ENCODE data around the gene GRIK1. TPM values are rescaled to one million over a fixed set of nuclear protein-coding genes. Genes with fewer than 3 reads are reported as not detected.

Gene GRIK1
- total RNA-seq, 4 donors from 2014 or later, result 0.30 to 0.76 (median 0.36) TPM

DNA sequence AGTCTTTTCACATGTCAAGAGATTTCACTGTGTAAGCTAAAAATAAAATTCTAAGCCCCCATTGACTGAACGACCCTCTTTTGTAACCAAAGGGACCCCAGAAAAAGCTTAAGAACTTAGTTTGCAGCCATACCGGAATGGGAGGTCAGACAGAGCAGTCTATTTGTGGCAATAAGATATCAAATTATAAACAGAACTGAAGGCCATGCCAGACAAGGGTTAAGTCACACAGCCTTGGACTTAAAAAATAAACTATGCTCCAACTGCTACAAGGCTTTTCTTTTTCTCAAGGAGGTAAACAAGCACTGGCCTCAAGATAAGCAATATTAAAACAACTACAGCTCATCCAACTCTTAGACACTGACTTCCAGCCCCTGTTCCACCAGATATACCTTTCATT, 384.2 kb downstream of the GRIK1 start:
- 77 to 85% methylated on average over 2 of the region's 2 CpGs for WGBS, 2 donors
- no peak for DNase-seq (ENCODE audit: low spot score in 2 of 2)
- TF ChIP-seq POLR2A (IDR thresholded peaks at IDR 0.05), result no peak
- TF ChIP-seq, protein P1, sequence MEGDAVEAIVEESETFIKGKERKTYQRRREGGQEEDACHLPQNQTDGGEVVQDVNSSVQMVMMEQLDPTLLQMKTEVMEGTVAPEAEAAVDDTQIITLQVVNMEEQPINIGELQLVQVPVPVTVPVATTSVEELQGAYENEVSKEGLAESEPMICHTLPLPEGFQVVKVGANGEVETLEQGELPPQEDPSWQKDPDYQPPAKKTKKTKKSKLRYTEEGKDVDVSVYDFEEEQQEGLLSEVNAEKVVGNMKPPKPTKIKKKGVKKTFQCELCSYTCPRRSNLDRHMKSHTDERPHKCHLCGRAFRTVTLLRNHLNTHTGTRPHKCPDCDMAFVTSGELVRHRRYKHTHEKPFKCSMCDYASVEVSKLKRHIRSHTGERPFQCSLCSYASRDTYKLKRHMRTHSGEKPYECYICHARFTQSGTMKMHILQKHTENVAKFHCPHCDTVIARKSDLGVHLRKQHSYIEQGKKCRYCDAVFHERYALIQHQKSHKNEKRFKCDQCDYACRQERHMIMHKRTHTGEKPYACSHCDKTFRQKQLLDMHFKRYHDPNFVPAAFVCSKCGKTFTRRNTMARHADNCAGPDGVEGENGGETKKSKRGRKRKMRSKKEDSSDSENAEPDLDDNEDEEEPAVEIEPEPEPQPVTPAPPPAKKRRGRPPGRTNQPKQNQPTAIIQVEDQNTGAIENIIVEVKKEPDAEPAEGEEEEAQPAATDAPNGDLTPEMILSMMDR (IDR thresholded peaks at IDR 0.05), result no peak
- H3K4me3 ChIP-seq (ENCODE audit: low read depth, poor library complexity, severe bottlenecking), result no peak overlapping the region
- intact Hi-C loops (cut with DNase I; ENCODE audit: low total_unique reads), result no loop called here

DNA sequence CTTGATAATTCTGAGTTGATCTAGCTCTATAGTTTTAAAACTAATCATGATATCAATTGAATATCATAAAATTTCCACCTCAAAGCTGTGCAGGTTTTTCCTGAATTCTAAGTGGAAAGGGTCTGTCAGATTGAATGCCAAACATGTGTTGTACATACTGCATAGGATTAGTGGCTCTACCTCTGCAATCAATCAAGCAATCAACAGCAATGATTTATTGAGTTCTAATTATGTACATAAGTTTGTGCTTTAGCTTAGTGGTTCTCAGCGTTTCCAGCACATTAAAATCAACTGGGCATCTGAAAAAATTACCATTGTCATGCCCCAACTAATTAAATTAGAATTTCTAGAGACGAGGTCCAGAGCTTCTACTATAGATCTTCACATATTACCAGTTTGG, 389.6 kb downstream of the GRIK1 start:
- no peak for DNase-seq (ENCODE audit: low spot score in 2 of 2)
- no peak overlapping the region for H3K4me3 ChIP-seq (ENCODE audit: low read depth, poor library complexity, severe bottlenecking)
- intact Hi-C loops (cut with DNase I; ENCODE audit: low total_unique reads), result no loop called here
- WGBS, 2 donors, result 63 to 65% methylated on average over 2 of the region's 2 CpGs
- TF ChIP-seq, protein P1 (IDR thresholded peaks at IDR 0.05), result no peak
- no peak for TF ChIP-seq POLR2A (IDR thresholded peaks at IDR 0.05)

DNA sequence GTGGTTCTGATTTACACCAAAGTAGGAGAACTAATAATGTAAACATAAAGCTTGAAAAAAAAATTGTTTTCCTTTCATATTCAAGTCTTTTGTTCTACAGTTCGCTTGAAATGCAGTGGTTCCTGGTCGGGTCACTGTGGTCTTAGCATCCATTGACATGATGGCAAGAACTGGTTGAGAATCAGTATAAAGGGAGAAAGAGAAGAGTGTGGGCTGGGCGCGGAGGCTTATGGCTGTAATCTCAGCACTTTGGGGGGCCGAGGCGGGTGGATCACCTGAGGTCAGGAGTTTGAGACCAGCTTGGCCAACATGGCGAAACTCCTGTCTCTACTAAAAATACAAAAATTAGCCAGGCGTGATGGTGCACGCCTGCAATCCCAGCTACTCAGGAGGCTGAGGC, 390.2 kb downstream of the GRIK1 start:
- no peak overlapping the region for H3K4me3 ChIP-seq (ENCODE audit: low read depth, poor library complexity, severe bottlenecking)
- intact Hi-C loops (cut with DNase I; ENCODE audit: low total_unique reads), result no loop called here
- no peak for DNase-seq (ENCODE audit: low spot score in 2 of 2)
- TF ChIP-seq, protein P1 (IDR thresholded peaks at IDR 0.05), result no peak
- WGBS, 2 donors, result 83 to 90% methylated on average over 9 of the region's 9 CpGs

DNA sequence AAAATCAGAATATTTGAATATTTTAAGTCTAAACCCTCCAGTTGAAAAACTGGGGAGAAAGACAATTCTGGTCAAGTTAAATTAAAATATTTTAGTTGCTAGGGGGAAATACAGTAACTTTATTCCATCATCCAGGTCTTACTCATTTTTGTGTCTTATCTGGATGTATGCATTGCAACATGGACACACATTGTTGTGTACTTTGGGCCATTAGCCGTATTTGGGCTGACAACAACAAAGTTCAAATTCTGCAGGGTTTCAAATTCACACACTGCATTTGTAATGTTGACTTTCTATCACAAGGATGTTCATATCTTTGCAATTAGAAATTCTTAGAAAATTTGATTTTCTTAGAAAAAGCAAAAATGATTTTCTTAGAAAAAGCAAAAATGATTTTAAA, 391.8 kb downstream of the GRIK1 start:
- no peak overlapping the region for H3K4me3 ChIP-seq (ENCODE audit: low read depth, poor library complexity, severe bottlenecking)
- no peak for DNase-seq (ENCODE audit: low spot score in 2 of 2)
- intact Hi-C loops (cut with DNase I; ENCODE audit: low total_unique reads), result no loop called here
- no peak for TF ChIP-seq POLR2A (IDR thresholded peaks at IDR 0.05)
- TF ChIP-seq, protein P1 (IDR thresholded peaks at IDR 0.05), result no peak
- 97 to 98% methylated on average over 1 of the region's 1 CpG for WGBS, 2 donors

DNA sequence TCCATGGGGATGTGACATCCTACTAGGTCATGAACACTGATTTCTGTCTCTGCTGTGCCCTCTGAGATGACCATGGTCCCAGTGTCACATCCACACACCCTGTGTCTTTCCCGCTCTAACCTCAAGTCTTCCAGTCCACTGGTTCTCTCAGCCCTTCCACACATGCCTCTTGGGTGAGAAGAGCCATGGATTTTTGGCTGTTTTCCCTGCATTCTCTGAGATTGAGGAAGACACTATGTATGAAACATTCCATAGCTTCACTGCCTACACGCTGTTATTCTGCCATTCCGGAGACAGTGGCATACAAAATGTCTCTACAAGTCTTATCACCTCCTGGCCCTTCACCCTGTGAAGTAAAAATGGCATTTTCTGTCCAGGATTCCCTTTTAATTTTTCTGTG, 393.7 kb downstream of the GRIK1 start:
- intact Hi-C loops (cut with DNase I; ENCODE audit: low total_unique reads), result no loop called here
- no peak for TF ChIP-seq POLR2A (IDR thresholded peaks at IDR 0.05)
- TF ChIP-seq, protein P1 (IDR thresholded peaks at IDR 0.05), result no peak
- DNase-seq (ENCODE audit: low spot score in 2 of 2), result no peak
- no peak overlapping the region for H3K4me3 ChIP-seq (ENCODE audit: low read depth, poor library complexity, severe bottlenecking)
- 87 to 89% methylated on average over 3 of the region's 3 CpGs for WGBS, 2 donors

DNA sequence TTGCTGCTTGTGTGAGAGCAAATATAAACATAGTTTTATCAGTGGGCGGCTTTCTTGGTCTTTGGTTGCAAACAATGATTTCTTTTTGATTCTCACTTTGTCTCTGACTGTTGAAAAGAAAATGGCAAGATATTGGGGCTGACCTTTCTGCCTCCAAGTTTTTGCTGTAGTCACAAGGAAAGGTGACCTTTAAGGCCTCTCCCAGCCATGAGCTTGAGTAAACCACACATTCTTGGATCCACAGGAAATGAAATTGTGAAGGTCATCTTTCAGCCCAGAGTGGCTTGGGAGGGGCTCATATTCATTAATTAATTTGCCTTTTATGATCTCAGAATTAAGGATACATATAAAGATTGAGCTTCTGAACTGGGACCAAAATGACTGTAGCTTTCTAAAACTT, 399.5 kb downstream of the GRIK1 start:
- no peak overlapping the region for H3K4me3 ChIP-seq (ENCODE audit: low read depth, poor library complexity, severe bottlenecking)
- no peak for DNase-seq (ENCODE audit: low spot score in 2 of 2)
- TF ChIP-seq, protein P1 (IDR thresholded peaks at IDR 0.05), result no peak
- no peak for TF ChIP-seq POLR2A (IDR thresholded peaks at IDR 0.05)
- WGBS, 2 donors, result 86 to 97% methylated on average over 1 of the region's 1 CpG
- intact Hi-C loops (cut with DNase I; ENCODE audit: low total_unique reads), result no loop called here
